HepG2 (cell line): Measurements from ENCODE around the gene ZNF793. TPM values are rescaled to one million over a fixed set of nuclear protein-coding genes. Genes with fewer than 3 reads are reported as not detected.

Source experiments
- CBFB ChIP-seq: sonication (generic); formaldehyde crosslinking; IDR thresholded peaks from 2 replicates; pipeline ENCODE4 v1.4.0; 2020; ENCODE audit warnings: missing genetic modification reagents
- CHD2 ChIP-seq: IDR thresholded peaks from 2 replicates; pipeline ENCODE4 v1.6.1; 2011; ENCODE audit warnings: low read depth, low read length, improper control_type of control experiment
- ELF1 ChIP-seq: sonication (generic); formaldehyde crosslinking; IDR thresholded peaks from 2 replicates; pipeline ENCODE4 v1.4.0; 2020; ENCODE audit warnings: missing genetic modification reagents
- FOXA1 ChIP-seq, 2 experiments: fragments of 450-650 bp in 1 of 2; sonication (generic) in 1 of 2; formaldehyde crosslinking in 1 of 2; IDR thresholded peaks; 2 replicates each; pipeline versions ENCODE4 v1.4.0 to v1.6.1; 2016 to 2020; ENCODE audit warnings: missing genetic modification reagents in 1 of 2
- GFI1 ChIP-seq: sonication (generic); formaldehyde crosslinking; IDR thresholded peaks from 2 replicates; pipeline ENCODE4 v1.5.0; 2020; ENCODE audit warnings: missing genetic modification reagents, mild to moderate bottlenecking, borderline replicate concordance
- GLI4 ChIP-seq: sonication (generic); formaldehyde crosslinking; IDR thresholded peaks from 2 replicates; pipeline ENCODE4 v1.5.1; 2020; ENCODE audit warnings: missing genetic modification reagents, mild to moderate bottlenecking, moderate library complexity, borderline replicate concordance
- HNRNPK ChIP-seq: fragments of 200-400 bp; formaldehyde crosslinking; IDR thresholded peaks from 2 replicates; pipeline ENCODE4 v1.6.1; 2018; ENCODE audit warnings: low read length, low read depth, moderate library complexity, mild to moderate bottlenecking; ENCODE audit not compliant: poor library complexity, severe bottlenecking
- KMT2A ChIP-seq: sonication (generic); formaldehyde crosslinking; IDR thresholded peaks from 2 replicates; pipeline ENCODE4 v1.4.0; 2020; ENCODE audit warnings: missing genetic modification reagents
- MBNL3 ChIP-seq: fragments of 250-450 bp; sonication (Bioruptor Pico); conservative IDR thresholded peaks from 2 replicates; pipeline ENCODE4 v1.8.0; 2022; ENCODE audit warnings: mild to moderate bottlenecking, inconsistent platforms
- NCOA5 ChIP-seq: sonication (generic); formaldehyde crosslinking; IDR thresholded peaks from 2 replicates; pipeline ENCODE4 v1.4.0; 2020; ENCODE audit warnings: missing genetic modification reagents
- NONO ChIP-seq, 2 experiments: fragments of 450-650 bp in 1 of 2; sonication (generic) in 1 of 2; formaldehyde crosslinking in 1 of 2; IDR thresholded peaks in 1 of 2; conservative IDR thresholded peaks in 1 of 2; 2 replicates each; pipeline versions ENCODE4 v1.6.1 to v1.8.0; 2017 to 2022; ENCODE audit warnings: mild to moderate bottlenecking in 1 of 2, missing genetic modification reagents in 1 of 2, moderate library complexity in 1 of 2
- NR2C2 ChIP-seq: sonication (generic); formaldehyde crosslinking; IDR thresholded peaks from 2 replicates; pipeline ENCODE4 v1.4.0; 2020; ENCODE audit warnings: missing genetic modification reagents, mild to moderate bottlenecking, moderate library complexity, borderline replicate concordance
- PLRG1 ChIP-seq: fragments of 450-650 bp; conservative IDR thresholded peaks from 2 replicates; pipeline ENCODE4 v1.6.1; 2016
- SETDB1 ChIP-seq: sonication (generic); formaldehyde crosslinking; IDR thresholded peaks from 2 replicates; pipeline ENCODE4 v1.5.1; 2020; ENCODE audit warnings: missing genetic modification reagents, mild to moderate bottlenecking, borderline replicate concordance
- SP5 ChIP-seq: IDR thresholded peaks from 2 replicates; pipeline ENCODE4 v1.6.1; 2016; ENCODE audit warnings: low read depth, borderline replicate concordance
- SRF ChIP-seq: IDR thresholded peaks from 2 replicates; pipeline ENCODE4 v1.6.1; 2011; ENCODE audit warnings: mild to moderate bottlenecking, low read depth, low read length, moderate library complexity
- STAG1 ChIP-seq: sonication (generic); formaldehyde crosslinking; IDR thresholded peaks from 2 replicates; pipeline ENCODE4 v1.4.0; 2020; ENCODE audit warnings: missing genetic modification reagents
- TCF7L2 ChIP-seq: IDR thresholded peaks from 2 replicates; pipeline ENCODE4 v1.6.1; 2011; ENCODE audit warnings: mild to moderate bottlenecking, low read depth, low read length, moderate library complexity
- TEAD3 ChIP-seq: optimal IDR thresholded peaks from 2 replicates; pipeline ENCODE3; 2016; ENCODE audit warnings: borderline replicate concordance
- U2AF1 ChIP-seq: fragments of 200-400 bp; formaldehyde crosslinking; optimal IDR thresholded peaks from 2 replicates; pipeline ENCODE3; 2017; ENCODE audit warnings: mild to moderate bottlenecking, low read depth, low read length
- ZNF274 ChIP-seq: sonication (generic); formaldehyde crosslinking; IDR thresholded peaks from 2 replicates; pipeline ENCODE4 v1.5.1; 2020; ENCODE audit warnings: mild to moderate bottlenecking, missing genetic modification reagents
- ZNF501 ChIP-seq: sonication (generic); formaldehyde crosslinking; IDR thresholded peaks from 2 replicates; pipeline ENCODE4 v1.5.1; 2020; ENCODE audit warnings: mild to moderate bottlenecking, moderate library complexity, missing genetic modification reagents
- ZNF510 ChIP-seq: sonication (generic); formaldehyde crosslinking; IDR thresholded peaks from 2 replicates; pipeline ENCODE4 v1.4.0; 2020; ENCODE audit warnings: low read depth, mild to moderate bottlenecking, missing genetic modification reagents
- ZNF564 ChIP-seq: sonication (generic); formaldehyde crosslinking; IDR thresholded peaks from 2 replicates; pipeline ENCODE4 v1.8.1; 2023; ENCODE audit warnings: mild to moderate bottlenecking, missing genetic modification reagents
- ZNF616 ChIP-seq: sonication (generic); formaldehyde crosslinking; IDR thresholded peaks from 2 replicates; pipeline ENCODE4 v1.5.0; 2020; ENCODE audit warnings: low read depth, mild to moderate bottlenecking, missing genetic modification reagents
- ZNF773 ChIP-seq: sonication (generic); formaldehyde crosslinking; IDR thresholded peaks from 2 replicates; pipeline ENCODE4 v1.4.0; 2020; ENCODE audit warnings: missing genetic modification reagents, borderline replicate concordance
- ZNF841 ChIP-seq: sonication (generic); formaldehyde crosslinking; IDR thresholded peaks from 2 replicates; pipeline ENCODE4 v1.8.1; 2023; ENCODE audit warnings: missing genetic modification reagents, borderline replicate concordance
- polyA plus RNA-seq, 8 experiments: library from polyadenylated mRNA; depleted of rRNA in 3 of 8; stranded (reverse) in 7 of 8; unstranded in 1 of 8; fragments of >200 nt; fragmentation: Illumina TruSeq in 4 of 8; extraction: Trizol in 4 of 8; gene quantifications; 2 replicates each; pipeline versions ENCODE4 v1.2.1 to v1.2.3, GENCODE V29; 2011 to 2016; ENCODE audit warnings: low read depth in 4 of 8, missing spikeins in 1 of 8, mixed read lengths in 1 of 8; ENCODE audit not compliant: insufficient read depth in 1 of 8
- total RNA-seq, 5 experiments: library from RNA; depleted of rRNA; stranded (reverse); fragments of >200 nt; fragmentation: Illumina TruSeq; extraction: Trizol; gene quantifications; 2 replicates each; pipeline ENCODE4 v1.2.3, GENCODE V29; 2016; ENCODE audit warnings: low read depth in 1 of 5
- TF ChIP-seq, protein P1 (sequence below): sonication (generic); formaldehyde crosslinking; IDR thresholded peaks from 2 replicates; pipeline ENCODE4 v1.9.0; 2022; ENCODE audit warnings: missing genetic modification reagents, mild to moderate bottlenecking, borderline replicate concordance
- TF ChIP-seq, protein P2 (sequence below): sonication (generic); formaldehyde crosslinking; IDR thresholded peaks from 2 replicates; pipeline ENCODE4 v1.4.0; 2020; ENCODE audit warnings: missing genetic modification reagents

ZNF793 gene
- total and polyA plus RNA-seq, 2 of the 13 experiments (the other 11 are each of a cell fraction or from before 2014, with no cell fraction given) = 0.13 to 0.35 TPM

DNA sequence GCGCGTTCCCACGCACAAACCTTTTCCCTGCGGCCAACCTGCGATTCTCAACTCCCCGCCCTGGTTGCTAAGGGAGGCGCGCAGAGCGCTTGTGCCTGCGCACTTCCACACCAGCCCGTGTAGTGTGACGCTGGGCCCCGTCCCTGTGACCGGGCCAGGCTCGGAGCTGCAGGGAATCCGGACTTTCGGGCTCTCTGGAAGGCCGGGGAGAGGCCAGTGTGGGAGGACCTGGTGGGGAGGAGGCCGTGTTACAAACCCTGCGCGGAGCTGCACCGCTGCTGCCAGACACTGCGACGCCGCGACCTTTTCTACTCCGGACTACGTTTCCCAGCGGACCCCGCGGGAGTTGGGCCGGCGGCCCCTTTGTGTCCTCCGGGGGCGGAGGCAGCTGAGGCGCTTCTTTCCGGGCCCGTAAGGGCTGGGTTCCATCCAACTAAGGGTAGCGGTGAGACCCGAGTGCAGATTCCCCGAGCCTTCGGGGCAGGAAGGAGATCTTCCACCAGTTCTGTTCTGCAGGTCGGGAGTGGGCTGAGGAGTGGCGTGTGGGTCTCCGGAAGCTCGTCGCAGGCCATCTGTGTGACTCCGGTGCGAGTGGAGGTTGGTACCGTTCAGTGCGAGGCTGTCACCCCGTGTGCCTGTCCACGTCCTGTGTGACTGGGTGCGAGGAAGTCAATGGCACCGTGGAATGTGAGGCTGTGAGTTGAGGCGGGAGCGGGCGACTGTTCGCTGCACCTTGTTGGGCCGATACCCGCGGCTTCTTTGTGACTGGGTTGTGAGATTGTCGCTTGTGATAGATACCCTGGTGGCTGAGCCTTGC, 37.6 kb upstream of the ZNF793 start, which contains the start of gene ZNF570 (continued):
- TF ChIP-seq ZNF501 (CRISPR knock-in tag) (peak; percentile 86), STAG1 (CRISPR knock-in tag) (peak; percentile 11; the same call in 1 of the 2 replicates), CBFB (CRISPR knock-in tag) (no peak), ZNF564 (CRISPR knock-in tag) (peak; percentile 78; the same call in 1 of the 2 replicates), TCF7L2 (no peak), U2AF1 (peak; percentile 54), KMT2A (peak; percentile 79), GLI4 (0 out of 2 replicates have a peak, but pooled peaks have one; percentile 63), CHD2 (no peak; the same call in 1 of the 2 replicates), ZNF841 (CRISPR knock-in tag) (no peak), NONO (IDR thresholded peaks at IDR 0.05) (no peak), NONO (CRISPR knock-in tag; conservative IDR thresholded peaks at IDR 0.05) (0 out of 2 replicates have a peak, but pooled peaks have one; percentile 34), GFI1 (CRISPR knock-in tag) (no peak), ELF1 (peak; percentile 76), ZNF274 (CRISPR knock-in tag) (peak; percentile 89; the same call in 1 of the 2 replicates), NR2C2 (peak; percentile 94), ZNF616 (CRISPR knock-in tag) (no peak), ZNF510 (peak; percentile 57; the same call in 1 of the 2 replicates), SETDB1 (CRISPR knock-in tag) (no peak), FOXA1 (IDR thresholded peaks at IDR 0.05) (no peak), FOXA1 (CRISPR knock-in tag; IDR thresholded peaks at IDR 0.05) (peak; percentile 29; the same call in 1 of the 2 replicates), HNRNPK (no peak), ZNF773 (CRISPR knock-in tag) (no peak), PLRG1 (no peak), NCOA5 (CRISPR knock-in tag) (no peak), TEAD3 (peak; percentile 53), SRF (0 out of 2 replicates have a peak, but pooled peaks have one; percentile 44), MBNL3 (CRISPR knock-in tag) (no peak), SP5 (CRISPR knock-in tag) (0 out of 2 replicates have a peak, but pooled peaks have one; percentile 8)
- TF ChIP-seq, protein P1, sequence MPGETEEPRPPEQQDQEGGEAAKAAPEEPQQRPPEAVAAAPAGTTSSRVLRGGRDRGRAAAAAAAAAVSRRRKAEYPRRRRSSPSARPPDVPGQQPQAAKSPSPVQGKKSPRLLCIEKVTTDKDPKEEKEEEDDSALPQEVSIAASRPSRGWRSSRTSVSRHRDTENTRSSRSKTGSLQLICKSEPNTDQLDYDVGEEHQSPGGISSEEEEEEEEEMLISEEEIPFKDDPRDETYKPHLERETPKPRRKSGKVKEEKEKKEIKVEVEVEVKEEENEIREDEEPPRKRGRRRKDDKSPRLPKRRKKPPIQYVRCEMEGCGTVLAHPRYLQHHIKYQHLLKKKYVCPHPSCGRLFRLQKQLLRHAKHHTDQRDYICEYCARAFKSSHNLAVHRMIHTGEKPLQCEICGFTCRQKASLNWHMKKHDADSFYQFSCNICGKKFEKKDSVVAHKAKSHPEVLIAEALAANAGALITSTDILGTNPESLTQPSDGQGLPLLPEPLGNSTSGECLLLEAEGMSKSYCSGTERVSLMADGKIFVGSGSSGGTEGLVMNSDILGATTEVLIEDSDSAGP (CRISPR knock-in tag) = peak; percentile 48; the same call in 1 of the 2 replicates
- TF ChIP-seq, protein P2, sequence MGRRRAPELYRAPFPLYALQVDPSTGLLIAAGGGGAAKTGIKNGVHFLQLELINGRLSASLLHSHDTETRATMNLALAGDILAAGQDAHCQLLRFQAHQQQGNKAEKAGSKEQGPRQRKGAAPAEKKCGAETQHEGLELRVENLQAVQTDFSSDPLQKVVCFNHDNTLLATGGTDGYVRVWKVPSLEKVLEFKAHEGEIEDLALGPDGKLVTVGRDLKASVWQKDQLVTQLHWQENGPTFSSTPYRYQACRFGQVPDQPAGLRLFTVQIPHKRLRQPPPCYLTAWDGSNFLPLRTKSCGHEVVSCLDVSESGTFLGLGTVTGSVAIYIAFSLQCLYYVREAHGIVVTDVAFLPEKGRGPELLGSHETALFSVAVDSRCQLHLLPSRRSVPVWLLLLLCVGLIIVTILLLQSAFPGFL (CRISPR knock-in tag) = no peak
